H1 (cell line): ENCODE measurements around the gene PCYT2. TPM values are rescaled to one million over a fixed set of nuclear protein-coding genes. Genes with fewer than 3 reads are reported as not detected.

Source experiments
- CTCF ChIA-PET: fragments of 300-600 bp; sonication (Branson Sonifier 250); formaldehyde crosslinking; loops from one replicate; lab custom pipeline; 2021; ENCODE audit not compliant: partially characterized antibody; lab: Charles Lee
- POLR2A ChIA-PET: fragments of 300-600 bp; sonication (Branson Sonifier 250); formaldehyde crosslinking; loops from one replicate; lab custom pipeline; 2021; ENCODE audit warnings: inconsistent platforms; ENCODE audit not compliant: partially characterized antibody; lab: Charles Lee
- DNase-seq, 2 experiments: peaks; one replicate each; pipeline versions ENCODE4 v3.0.0 to v3.0.0-alpha.2; 2010 to 2022; ENCODE audit warnings: low spot score in 2 of 2, low read depth in 1 of 2, mixed read lengths in 1 of 2
- FAIRE-seq: peaks from 2 replicates; lab custom pipeline; 2011; peaks lifted over from hg19 to GRCh38; lab: Jason Lieb, UNC
- H2AFZ ChIP-seq: 2 replicates; pipeline ENCODE4 v1.8.1; 2012; ENCODE audit warnings: low read length, inconsistent platforms
- H2AK5ac ChIP-seq: 2 replicates; pipeline ENCODE4 v1.6.1; 2013; ENCODE audit warnings: low read depth, low read length
- H2BK120ac ChIP-seq: replicated peaks from 2 replicates; pipeline ENCODE3; 2013; ENCODE audit warnings: low read depth, low read length, inconsistent platforms
- H2BK12ac ChIP-seq: 2 replicates; pipeline ENCODE4 v1.6.1; 2013; ENCODE audit warnings: low read depth, low read length
- H2BK15ac ChIP-seq: 2 replicates; pipeline ENCODE4 v1.6.1; 2013; ENCODE audit warnings: low read length
- H2BK20ac ChIP-seq: 2 replicates; pipeline ENCODE4 v1.6.1; 2013; ENCODE audit warnings: low read length
- H2BK5ac ChIP-seq: 2 replicates; pipeline ENCODE4 v1.6.1; 2013; ENCODE audit warnings: low read depth, low read length
- H3K14ac ChIP-seq: 2 replicates; pipeline ENCODE4 v1.6.1; 2013; ENCODE audit warnings: inconsistent platforms; ENCODE audit not compliant: insufficient read length
- H3K18ac ChIP-seq: 2 replicates; pipeline ENCODE4 v1.6.1; 2013; ENCODE audit warnings: low read length; ENCODE audit errors: extremely low read depth
- H3K23ac ChIP-seq: 2 replicates; pipeline ENCODE4 v1.6.1; 2013; ENCODE audit warnings: inconsistent platforms; ENCODE audit not compliant: insufficient read length
- H3K23me2 ChIP-seq: 2 replicates; pipeline ENCODE4 v1.6.1; 2013; ENCODE audit warnings: low read depth, low read length
- H3K27ac ChIP-seq: 2 replicates; pipeline ENCODE4 v1.6.1; 2011; ENCODE audit warnings: low read depth, low read length, inconsistent platforms
- H3K27me3 ChIP-seq, 4 experiments: replicated peaks in 1 of 4; 1 replicate in 1 of 4; 2 replicates in 3 of 4; pipeline versions ENCODE4 v1.6.1 to v1.8.1; 2011 to 2013; ENCODE audit warnings: low read length in 3 of 4, mild to moderate bottlenecking in 3 of 4, inconsistent platforms in 2 of 4, mixed read lengths in 2 of 4, moderate library complexity in 1 of 4; ENCODE audit not compliant: control insufficient read depth in 3 of 4, insufficient read depth in 3 of 4; ENCODE audit errors: extremely low read depth in 1 of 4
- H3K36me3 ChIP-seq, 4 experiments: 2 replicates each; pipeline versions ENCODE4 v1.6.1 to v1.8.1; 2011 to 2013; ENCODE audit warnings: mild to moderate bottlenecking in 4 of 4, low read length in 3 of 4, moderate library complexity in 2 of 4, control low read depth in 1 of 4, inconsistent platforms in 1 of 4; ENCODE audit not compliant: insufficient read depth in 4 of 4, control insufficient read depth in 2 of 4
- H3K4ac ChIP-seq: replicated peaks from 2 replicates; pipeline ENCODE3; 2013; ENCODE audit warnings: low read length, low read depth, mixed read lengths, inconsistent platforms; ENCODE audit not compliant: insufficient read length
- H3K4me1 ChIP-seq, 4 experiments: replicated peaks in 1 of 4; 1 replicate in 1 of 4; 2 replicates in 3 of 4; pipeline versions ENCODE4 v1.6.1 to v1.8.1; 2011 to 2013; ENCODE audit warnings: low read length in 3 of 4, inconsistent platforms in 2 of 4, mixed read lengths in 1 of 4; ENCODE audit not compliant: insufficient read depth in 4 of 4, control insufficient read depth in 3 of 4
- H3K4me2 ChIP-seq, 2 experiments: 2 replicates each; pipeline versions ENCODE4 v1.6.1 to v1.8.1; 2011 to 2013; ENCODE audit warnings: low read depth in 2 of 2, low read length in 2 of 2, control low read depth in 1 of 2, inconsistent platforms in 1 of 2, mild to moderate bottlenecking in 1 of 2; ENCODE audit not compliant: insufficient read depth in 1 of 2
- H3K4me3 ChIP-seq, 4 experiments: fragments of 200-600, 300-600 bp in 1 of 4; sonication (generic), shearing (Covaris generic), sonication (Bioruptor Twin) in 1 of 4; 2 replicates each; pipeline versions ENCODE4 v1.5.1 to v1.8.1; 2011 to 2016; ENCODE audit warnings: low read length in 4 of 4, low read depth in 3 of 4, control low read depth in 2 of 4, inconsistent platforms in 2 of 4, mild to moderate bottlenecking in 2 of 4, mixed read lengths in 1 of 4, moderate library complexity in 1 of 4; ENCODE audit not compliant: insufficient read depth in 2 of 4; ENCODE audit errors: extremely low read depth in 1 of 4
- H3K56ac ChIP-seq: replicated peaks from 2 replicates; pipeline ENCODE3; 2013; ENCODE audit warnings: low read depth, mild to moderate bottlenecking, mixed read lengths, low read length, inconsistent platforms; ENCODE audit not compliant: insufficient read length
- H3K79me1 ChIP-seq: 2 replicates; pipeline ENCODE4 v1.6.1; 2013; ENCODE audit warnings: low read depth, low read length, control low read depth
- H3K79me2 ChIP-seq, 2 experiments: 2 replicates each; pipeline versions ENCODE4 v1.6.1 to v1.8.1; 2012 to 2013; ENCODE audit warnings: low read length in 2 of 2, mild to moderate bottlenecking in 2 of 2, inconsistent platforms in 1 of 2; ENCODE audit not compliant: insufficient read depth in 2 of 2, control insufficient read depth in 1 of 2
- H3K9ac ChIP-seq, 4 experiments: replicated peaks in 1 of 4; 1 replicate in 1 of 4; 2 replicates in 3 of 4; pipeline versions ENCODE4 v1.6.1 to v1.8.1; 2011 to 2013; ENCODE audit warnings: low read depth in 3 of 4, low read length in 3 of 4, control low read depth in 2 of 4, mild to moderate bottlenecking in 2 of 4, moderate library complexity in 2 of 4, inconsistent platforms in 1 of 4; ENCODE audit errors: extremely low read depth in 1 of 4
- H3K9me3 ChIP-seq, 2 experiments: 2 replicates each; pipeline versions ENCODE4 v1.6.1 to v1.8.1; 2012 to 2013; ENCODE audit warnings: mild to moderate bottlenecking in 2 of 2, moderate library complexity in 2 of 2, control low read depth in 1 of 2, inconsistent platforms in 1 of 2, low read depth in 1 of 2, low read length in 1 of 2, mixed read lengths in 1 of 2; ENCODE audit not compliant: insufficient read depth in 2 of 2
- H4K20me1 ChIP-seq, 2 experiments: replicated peaks in 1 of 2; 2 replicates each; pipeline versions ENCODE3 to v1.8.1; 2011 to 2013; ENCODE audit warnings: inconsistent platforms in 2 of 2, low read length in 2 of 2, mild to moderate bottlenecking in 1 of 2; ENCODE audit not compliant: insufficient read depth in 2 of 2, control insufficient read depth in 1 of 2
- H4K5ac ChIP-seq: 2 replicates; pipeline ENCODE4 v1.6.1; 2013; ENCODE audit warnings: low read length, low read depth, mixed read lengths, inconsistent platforms; ENCODE audit not compliant: insufficient read length
- H4K8ac ChIP-seq: 2 replicates; pipeline ENCODE4 v1.8.0; 2013; ENCODE audit warnings: mild to moderate bottlenecking, moderate library complexity, low read length, inconsistent platforms; ENCODE audit not compliant: insufficient read depth; ENCODE audit errors: extremely low read depth
- H4K91ac ChIP-seq: replicated peaks from 2 replicates; pipeline ENCODE3; 2013; ENCODE audit warnings: low read length, mixed read lengths, inconsistent platforms; ENCODE audit not compliant: insufficient read length
- CEBPB ChIP-seq: IDR thresholded peaks from 2 replicates; pipeline ENCODE4 v1.6.1; 2012; ENCODE audit warnings: low read depth, low read length
- CTCF ChIP-seq, 3 experiments: IDR thresholded peaks; 1 replicate in 2 of 3; 2 replicates in 1 of 3; pipeline versions ENCODE4 v1.5.1 to v1.6.1; 2011; ENCODE audit warnings: low read length in 3 of 3, mild to moderate bottlenecking in 3 of 3, inconsistent platforms in 2 of 3, low read depth in 1 of 3, moderate library complexity in 1 of 3; ENCODE audit not compliant: insufficient read depth in 1 of 3; ENCODE audit errors: control extremely low read depth in 1 of 3
- JUND ChIP-seq: IDR thresholded peaks from 2 replicates; pipeline ENCODE4 v1.6.1; 2011; ENCODE audit warnings: mild to moderate bottlenecking, improper control_type of control experiment, low read length
- PHF8 ChIP-seq: fragments of 200-600 bp; sonication (generic); conservative IDR thresholded peaks from 2 replicates; pipeline ENCODE4 v1.7.1; 2012; ENCODE audit warnings: low read depth, mild to moderate bottlenecking, inconsistent platforms, low read length, moderate library complexity
- SAP30 ChIP-seq: fragments of 300-600 bp; sonication (generic); IDR thresholded peaks from 2 replicates; pipeline ENCODE4 v1.7.1; 2012; ENCODE audit warnings: low read length, moderate library complexity, mild to moderate bottlenecking, inconsistent platforms; ENCODE audit not compliant: insufficient read depth, insufficient replicate concordance
- SRF ChIP-seq: IDR thresholded peaks from 2 replicates; pipeline ENCODE4 v1.6.1; 2011; ENCODE audit warnings: mild to moderate bottlenecking, low read depth, low read length, moderate library complexity
- TCF12 ChIP-seq: IDR thresholded peaks from 2 replicates; pipeline ENCODE4 v1.6.1; 2011; ENCODE audit warnings: low read depth, mild to moderate bottlenecking, low read length
- TEAD4 ChIP-seq: IDR thresholded peaks from 2 replicates; pipeline ENCODE4 v1.6.1; 2012; ENCODE audit warnings: low read depth, low read length, inconsistent platforms, mixed read lengths
- WGBS, 2 experiments: shearing (Covaris generic) in 1 of 2; methylation state at CpG; one replicate each; pipeline versions ENCODE4 v1.1.6 to v1.1.7; 2013 to 2015; ENCODE audit warnings: low lambda C conversion rate in 2 of 2, mixed read lengths in 2 of 2, inconsistent platforms in 1 of 2, low coverage in 1 of 2, missing lambda C conversion rate in 1 of 2; ENCODE audit not compliant: insufficient replicate concordance in 2 of 2, insufficient coverage in 1 of 2, insufficient read length in 1 of 2; ENCODE audit errors: extremely low coverage in 1 of 2, missing lambda C conversion rate in 1 of 2; 5-methylcytosine and 5-hydroxymethylcytosine counted together
- polyA plus RNA-seq, 7 experiments: library from polyadenylated mRNA; depleted of rRNA in 3 of 7; stranded (reverse) in 5 of 7; unstranded in 2 of 7; fragments of >200 nt in 5 of 7; fragments of 200-250 nt in 2 of 7; gene quantifications; 1 replicate in 5 of 7; 2 replicates in 1 of 7; 4 replicates in 1 of 7; pipeline versions ENCODE4 v1.2.1 to v1.2.3, GENCODE V29; 2011 to 2013; ENCODE audit warnings: missing spikeins in 2 of 7, mixed read lengths in 2 of 7
- total RNA-seq: library from RNA; stranded (reverse); fragmentation: NEBNext Ultra II Directional; extraction: Animal tissue kit (Norgen Biotek cat#: 25700); gene quantifications from 2 replicates; pipeline ENCODE4 v1.2.1, GENCODE V29; 2021

Gene PCYT2
- total and polyA plus RNA-seq, 2 of the 8 experiments (the other 6 are each of a cell fraction or from before 2014, with no cell fraction given): 29.9 to 31.3 TPM

- no peak overlapping the region for H2BK20ac ChIP-seq
- H3K79me1 ChIP-seq: no peaks in the 10 kb centered on the region
- H3K4me2 ChIP-seq: no peak overlapping the region
- no peak overlapping the region for H4K5ac ChIP-seq
- POLR2A ChIA-PET: interaction anchor here (0.6 to 2.8 kb wide), 6 partner anchors 11 to 90 kb away, joined by 3 to 10 read pairs (median 3); partner anchors contain the start of gene PYCR1
- no peak overlapping the region for H4K91ac ChIP-seq
- no peak overlapping the region for H2AFZ ChIP-seq
- peaks cover 0 to 6% (median 1%) of the 10 kb centered on the region in 4 experiments; a peak in 3 of 7 replicates for H3K4me1 ChIP-seq
- no peak for DNase-seq
- H2BK15ac ChIP-seq: no peak overlapping the region
- peaks cover 33 to 49% (median 33%) of the 10 kb centered on the region in 4 experiments for H3K27me3 ChIP-seq
- no peak overlapping the region for H2BK120ac ChIP-seq
- no peak overlapping the region for H3K23ac ChIP-seq
- H2BK12ac ChIP-seq: no peak overlapping the region
- H3K4me3 ChIP-seq: no peak overlapping the region
- H3K23me2 ChIP-seq: peaks cover 4% of the 10 kb centered on the region; the same call in 1 of the 2 replicates
- H3K14ac ChIP-seq: no peak overlapping the region
- no peak overlapping the region for H3K18ac ChIP-seq
- H3K9ac ChIP-seq: no peak overlapping the region
- H3K27ac ChIP-seq: no peak overlapping the region
- no peak overlapping the region for H3K4ac ChIP-seq
- no peaks in the 10 kb centered on the region for H3K9me3 ChIP-seq
- H4K20me1 ChIP-seq: no peaks in the 10 kb centered on the region
- no peak overlapping the region for H2BK5ac ChIP-seq
- no peak for FAIRE-seq
- H3K36me3 ChIP-seq: peaks cover 0 to 13% (median 0%) of the 10 kb centered on the region in 4 experiments; a peak in 1 of 8 replicates
- H2AK5ac ChIP-seq: no peak overlapping the region
- CTCF ChIA-PET: interaction anchor here (0.7 to 1.6 kb wide), 6 partner anchors 18 to 86 kb away, joined by 3 to 7 read pairs (median 4); partner anchors contain the start of gene PYCR1
- H3K79me2 ChIP-seq: no peaks in the 10 kb centered on the region
- H4K8ac ChIP-seq: no peak overlapping the region; the same call in none of the 2 replicates
- WGBS, 2 experiments: 84% methylated on average over 13 of the region's 13 CpGs; no CpG with 5 or more reads in 1 of the 2 experiments
- no peak overlapping the region for H3K56ac ChIP-seq
- no peak for TF ChIP-seq TEAD4
- no peak for TF ChIP-seq TCF12
- TF ChIP-seq SAP30: no peak
- no peak for TF ChIP-seq CEBPB
- no peak for TF ChIP-seq JUND
- TF ChIP-seq SRF: no peak
- no peak for TF ChIP-seq CTCF (IDR thresholded peaks at IDR 0.05; ENCODE audit: control extremely low read depth in 1 of 3, insufficient read depth in 1 of 3, low read depth in 1 of 3, low read length in 3 of 3)
- TF ChIP-seq PHF8: no peak
Measured at GRCh38 chr17:81955756-81956544, 44.8 kb upstream of the PCYT2 start.
